GM12878 (cell line): ENCODE results near the gene ZGLP1.

Source experiments
- FOXK2 ChIP-seq: fragments of 450-650 bp; IDR thresholded peaks from 2 replicates; pipeline ENCODE4 v1.6.1; 2017; ENCODE audit warnings: mild to moderate bottlenecking, moderate library complexity
- ZNF24 ChIP-seq: fragments of 450-650 bp; IDR thresholded peaks from 2 replicates; pipeline ENCODE4 v1.6.1; 2017; ENCODE audit warnings: antibody characterized with exemption, mild to moderate bottlenecking
- TF ChIP-seq, protein P1 (sequence below): fragments of 450-650 bp; formaldehyde crosslinking; IDR thresholded peaks from 2 replicates; pipeline ENCODE4 v1.5.0; 2022; ENCODE audit warnings: mild to moderate bottlenecking, missing genetic modification characterization
- TF ChIP-seq, protein P2 (sequence below), 3 experiments: IDR thresholded peaks in 2 of 3; conservative IDR thresholded peaks in 1 of 3; 2 replicates each; pipeline ENCODE4 v1.5.1; 2011; ENCODE audit warnings: low read depth in 3 of 3, low read length in 3 of 3, mild to moderate bottlenecking in 3 of 3, control low read depth in 2 of 3, moderate library complexity in 2 of 3, inconsistent platforms in 1 of 3, mixed read lengths in 1 of 3; ENCODE audit not compliant: control insufficient read depth in 2 of 3, insufficient read depth in 1 of 3; ENCODE audit errors: extremely low read depth in 1 of 3
- TF ChIP-seq, protein P3 (sequence below): IDR thresholded peaks from 2 replicates; pipeline ENCODE4 v1.6.1; 2012; ENCODE audit warnings: low read depth, low read length, improper control_type of control experiment
- TF ChIP-seq, protein P4 (sequence below): fragments of 450-650 bp; IDR thresholded peaks from 2 replicates; pipeline ENCODE4 v1.6.1; 2016; ENCODE audit warnings: mild to moderate bottlenecking

DNA sequence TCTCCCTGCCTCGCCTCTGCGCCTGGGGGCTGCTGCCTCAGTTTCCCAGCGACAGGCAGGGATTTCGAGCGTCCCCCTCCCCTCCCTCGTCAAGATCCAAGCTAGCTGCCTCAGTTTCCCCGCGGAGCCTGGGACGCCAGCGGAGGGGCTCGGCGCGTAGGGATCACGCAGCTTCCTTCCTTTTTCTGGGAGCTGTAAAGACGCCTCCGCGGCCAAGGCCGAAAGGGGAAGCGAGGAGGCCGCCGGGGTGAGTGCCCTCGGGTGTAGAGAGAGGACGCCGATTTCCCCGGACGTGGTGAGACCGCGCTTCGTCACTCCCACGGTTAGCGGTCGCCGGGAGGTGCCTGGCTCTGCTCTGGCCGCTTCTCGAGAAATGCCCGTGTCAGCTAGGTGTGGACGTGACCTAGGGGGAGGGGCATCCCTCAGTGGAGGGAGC, 39.4 kb downstream of the ZGLP1 start:
- TF ChIP-seq FOXK2 (no peak), ZNF24 (0 out of 2 replicates have a peak, but pooled peaks have one; percentile 7)
- TF ChIP-seq, protein P1, sequence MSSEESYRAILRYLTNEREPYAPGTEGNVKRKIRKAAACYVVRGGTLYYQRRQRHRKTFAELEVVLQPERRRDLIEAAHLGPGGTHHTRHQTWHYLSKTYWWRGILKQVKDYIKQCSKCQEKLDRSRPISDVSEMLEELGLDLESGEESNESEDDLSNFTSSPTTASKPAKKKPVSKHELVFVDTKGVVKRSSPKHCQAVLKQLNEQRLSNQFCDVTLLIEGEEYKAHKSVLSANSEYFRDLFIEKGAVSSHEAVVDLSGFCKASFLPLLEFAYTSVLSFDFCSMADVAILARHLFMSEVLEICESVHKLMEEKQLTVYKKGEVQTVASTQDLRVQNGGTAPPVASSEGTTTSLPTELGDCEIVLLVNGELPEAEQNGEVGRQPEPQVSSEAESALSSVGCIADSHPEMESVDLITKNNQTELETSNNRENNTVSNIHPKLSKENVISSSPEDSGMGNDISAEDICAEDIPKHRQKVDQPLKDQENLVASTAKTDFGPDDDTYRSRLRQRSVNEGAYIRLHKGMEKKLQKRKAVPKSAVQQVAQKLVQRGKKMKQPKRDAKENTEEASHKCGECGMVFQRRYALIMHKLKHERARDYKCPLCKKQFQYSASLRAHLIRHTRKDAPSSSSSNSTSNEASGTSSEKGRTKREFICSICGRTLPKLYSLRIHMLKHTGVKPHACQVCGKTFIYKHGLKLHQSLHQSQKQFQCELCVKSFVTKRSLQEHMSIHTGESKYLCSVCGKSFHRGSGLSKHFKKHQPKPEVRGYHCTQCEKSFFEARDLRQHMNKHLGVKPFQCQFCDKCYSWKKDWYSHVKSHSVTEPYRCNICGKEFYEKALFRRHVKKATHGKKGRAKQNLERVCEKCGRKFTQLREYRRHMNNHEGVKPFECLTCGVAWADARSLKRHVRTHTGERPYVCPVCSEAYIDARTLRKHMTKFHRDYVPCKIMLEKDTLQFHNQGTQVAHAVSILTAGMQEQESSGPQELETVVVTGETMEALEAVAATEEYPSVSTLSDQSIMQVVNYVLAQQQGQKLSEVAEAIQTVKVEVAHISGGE: no peak
- TF ChIP-seq, protein P2, sequence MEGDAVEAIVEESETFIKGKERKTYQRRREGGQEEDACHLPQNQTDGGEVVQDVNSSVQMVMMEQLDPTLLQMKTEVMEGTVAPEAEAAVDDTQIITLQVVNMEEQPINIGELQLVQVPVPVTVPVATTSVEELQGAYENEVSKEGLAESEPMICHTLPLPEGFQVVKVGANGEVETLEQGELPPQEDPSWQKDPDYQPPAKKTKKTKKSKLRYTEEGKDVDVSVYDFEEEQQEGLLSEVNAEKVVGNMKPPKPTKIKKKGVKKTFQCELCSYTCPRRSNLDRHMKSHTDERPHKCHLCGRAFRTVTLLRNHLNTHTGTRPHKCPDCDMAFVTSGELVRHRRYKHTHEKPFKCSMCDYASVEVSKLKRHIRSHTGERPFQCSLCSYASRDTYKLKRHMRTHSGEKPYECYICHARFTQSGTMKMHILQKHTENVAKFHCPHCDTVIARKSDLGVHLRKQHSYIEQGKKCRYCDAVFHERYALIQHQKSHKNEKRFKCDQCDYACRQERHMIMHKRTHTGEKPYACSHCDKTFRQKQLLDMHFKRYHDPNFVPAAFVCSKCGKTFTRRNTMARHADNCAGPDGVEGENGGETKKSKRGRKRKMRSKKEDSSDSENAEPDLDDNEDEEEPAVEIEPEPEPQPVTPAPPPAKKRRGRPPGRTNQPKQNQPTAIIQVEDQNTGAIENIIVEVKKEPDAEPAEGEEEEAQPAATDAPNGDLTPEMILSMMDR (IDR thresholded peaks at IDR 0.05 in 2 of 3, conservative IDR thresholded peaks at IDR 0.05 in 1 of 3; ENCODE audit: control insufficient read depth in 2 of 3, extremely low read depth in 1 of 3, insufficient read depth in 1 of 3, low read depth in 3 of 3, low read length in 3 of 3): no peak
- TF ChIP-seq, protein P3, sequence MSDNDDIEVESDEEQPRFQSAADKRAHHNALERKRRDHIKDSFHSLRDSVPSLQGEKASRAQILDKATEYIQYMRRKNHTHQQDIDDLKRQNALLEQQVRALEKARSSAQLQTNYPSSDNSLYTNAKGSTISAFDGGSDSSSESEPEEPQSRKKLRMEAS: no peak; the same call in 1 of the 2 replicates
- TF ChIP-seq, protein P4, sequence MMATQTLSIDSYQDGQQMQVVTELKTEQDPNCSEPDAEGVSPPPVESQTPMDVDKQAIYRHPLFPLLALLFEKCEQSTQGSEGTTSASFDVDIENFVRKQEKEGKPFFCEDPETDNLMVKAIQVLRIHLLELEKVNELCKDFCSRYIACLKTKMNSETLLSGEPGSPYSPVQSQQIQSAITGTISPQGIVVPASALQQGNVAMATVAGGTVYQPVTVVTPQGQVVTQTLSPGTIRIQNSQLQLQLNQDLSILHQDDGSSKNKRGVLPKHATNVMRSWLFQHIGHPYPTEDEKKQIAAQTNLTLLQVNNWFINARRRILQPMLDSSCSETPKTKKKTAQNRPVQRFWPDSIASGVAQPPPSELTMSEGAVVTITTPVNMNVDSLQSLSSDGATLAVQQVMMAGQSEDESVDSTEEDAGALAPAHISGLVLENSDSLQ: no peak
